ENCODE measurements around the gene PSRC1. TPM values are rescaled to one million over a fixed set of nuclear protein-coding genes. Genes with fewer than 3 reads are reported as not detected.

PSRC1 gene
- total and polyA plus RNA-seq, 2 experiments from 2014 or later, result 55.0 to 61.1 TPM

DNA sequence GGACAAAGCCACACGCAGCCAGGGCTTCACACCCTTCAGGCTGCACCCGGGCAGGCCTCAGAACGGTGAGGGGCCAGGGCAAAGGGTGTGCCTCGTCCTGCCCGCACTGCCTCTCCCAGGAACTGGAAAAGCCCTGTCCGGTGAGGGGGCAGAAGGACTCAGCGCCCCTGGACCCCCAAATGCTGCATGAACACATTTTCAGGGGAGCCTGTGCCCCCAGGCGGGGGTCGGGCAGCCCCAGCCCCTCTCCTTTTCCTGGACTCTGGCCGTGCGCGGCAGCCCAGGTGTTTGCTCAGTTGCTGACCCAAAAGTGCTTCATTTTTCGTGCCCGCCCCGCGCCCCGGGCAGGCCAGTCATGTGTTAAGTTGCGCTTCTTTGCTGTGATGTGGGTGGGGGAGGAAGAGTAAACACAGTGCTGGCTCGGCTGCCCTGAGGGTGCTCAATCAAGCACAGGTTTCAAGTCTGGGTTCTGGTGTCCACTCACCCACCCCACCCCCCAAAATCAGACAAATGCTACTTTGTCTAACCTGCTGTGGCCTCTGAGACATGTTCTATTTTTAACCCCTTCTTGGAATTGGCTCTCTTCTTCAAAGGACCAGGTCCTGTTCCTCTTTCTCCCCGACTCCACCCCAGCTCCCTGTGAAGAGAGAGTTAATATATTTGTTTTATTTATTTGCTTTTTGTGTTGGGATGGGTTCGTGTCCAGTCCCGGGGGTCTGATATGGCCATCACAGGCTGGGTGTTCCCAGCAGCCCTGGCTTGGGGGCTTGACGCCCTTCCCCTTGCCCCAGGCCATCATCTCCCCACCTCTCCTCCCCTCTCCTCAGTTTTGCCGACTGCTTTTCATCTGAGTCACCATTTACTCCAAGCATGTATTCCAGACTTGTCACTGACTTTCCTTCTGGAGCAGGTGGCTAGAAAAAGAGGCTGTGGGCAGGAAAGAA, 8.1 kb downstream of the PSRC1 start (continued):
- no peak for TF ChIP-seq JUNB (IDR thresholded peaks at IDR 0.05; ENCODE audit: unreplicated experiment)

DNA sequence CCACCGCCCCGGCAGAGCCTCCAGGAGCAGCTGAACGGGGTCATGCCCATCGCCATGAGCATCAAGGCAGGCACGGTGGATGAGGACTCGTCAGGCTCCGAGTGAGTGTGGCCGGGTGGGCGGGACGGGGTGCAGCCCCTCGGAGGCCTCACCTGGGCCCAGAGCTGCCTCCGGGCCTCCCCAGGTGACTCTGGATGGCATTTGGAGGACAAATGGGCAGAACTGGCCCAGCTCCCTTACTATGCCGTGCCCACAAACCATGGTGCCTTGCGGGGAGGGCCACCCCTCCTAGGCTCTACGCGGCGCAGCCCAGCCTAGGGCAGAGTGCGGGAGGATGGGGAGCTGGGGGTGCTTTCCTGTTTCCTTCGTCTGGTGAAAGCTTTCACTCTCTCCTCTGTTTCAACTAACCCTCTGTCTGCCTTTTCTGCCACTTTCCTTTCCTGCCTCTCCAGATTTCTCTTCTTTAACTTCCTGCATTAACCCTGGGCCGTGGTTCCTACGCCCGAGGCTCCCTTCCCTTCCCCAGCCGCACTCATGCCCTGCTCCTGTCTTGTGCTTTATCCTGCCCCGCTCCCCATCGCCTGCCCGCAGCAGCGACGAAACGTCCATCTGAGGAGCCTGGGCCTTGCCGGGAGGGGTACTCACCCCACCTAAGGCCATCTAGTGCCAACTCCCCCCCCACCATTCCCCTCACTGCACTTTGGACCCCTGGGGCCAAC, 9.2 kb downstream of the PSRC1 start:
- H3K27ac Mint-ChIP-seq, result no peak overlapping the region; the same call in 1 of the 2 replicates
- ATAC-seq (peak; percentile 11), DNase-seq (ENCODE audit: low spot score) (no peak)
- Histone ChIP-seq H3K9me2 (ENCODE audit: insufficient read depth) (no peaks in the 10 kb centered on the region), H3F3A (replicated peaks; ENCODE audit: low read depth) (peaks cover 16% of the 10 kb centered on the region), H3K79me2 (replicated peaks; ENCODE audit: insufficient read depth) (no peaks in the 10 kb centered on the region), H3K27me3 (ENCODE audit: insufficient read depth) (no peaks in the 10 kb centered on the region), H3K4me3 (no peak overlapping the region), H3K4me2 (0 out of 2 replicates have a peak overlapping the region, but pooled peaks have one; percentile 32), H3K4me1 (ENCODE audit: insufficient read depth) (peaks cover 16% of the 10 kb centered on the region), H3K36me3 (ENCODE audit: insufficient read depth) (no peaks in the 10 kb centered on the region), H3K27ac (ENCODE audit: low read depth) (peak overlapping the region; percentile 72; the same call in 1 of the 2 replicates), H2AFZ (no peak overlapping the region), H4K20me1 (replicated peaks; ENCODE audit: insufficient read depth) (no peaks in the 10 kb centered on the region)
- H3K36me3 Mint-ChIP-seq (ENCODE audit: low read depth), result peaks cover 27% of the 10 kb centered on the region
- peaks cover 14% of the 10 kb centered on the region for H3K27me3 Mint-ChIP-seq (ENCODE audit: insufficient read depth, low read depth, poor library complexity)
- no peaks in the 10 kb centered on the region; the same call in 2 of the 3 replicates for H3K9me3 Mint-ChIP-seq
- no peak overlapping the region for H3K4me3 Mint-ChIP-seq
- TF ChIP-seq ZNF331 (CRISPR knock-in tag; IDR thresholded peaks at IDR 0.05; ENCODE audit: low read depth) (no peak), STAT1 (IDR thresholded peaks at IDR 0.05; ENCODE audit: unreplicated experiment) (no peak), CREB1 (CRISPR knock-in tag; IDR thresholded peaks at IDR 0.05; ENCODE audit: low read depth) (no peak)
- TF ChIP-seq, protein P1, sequence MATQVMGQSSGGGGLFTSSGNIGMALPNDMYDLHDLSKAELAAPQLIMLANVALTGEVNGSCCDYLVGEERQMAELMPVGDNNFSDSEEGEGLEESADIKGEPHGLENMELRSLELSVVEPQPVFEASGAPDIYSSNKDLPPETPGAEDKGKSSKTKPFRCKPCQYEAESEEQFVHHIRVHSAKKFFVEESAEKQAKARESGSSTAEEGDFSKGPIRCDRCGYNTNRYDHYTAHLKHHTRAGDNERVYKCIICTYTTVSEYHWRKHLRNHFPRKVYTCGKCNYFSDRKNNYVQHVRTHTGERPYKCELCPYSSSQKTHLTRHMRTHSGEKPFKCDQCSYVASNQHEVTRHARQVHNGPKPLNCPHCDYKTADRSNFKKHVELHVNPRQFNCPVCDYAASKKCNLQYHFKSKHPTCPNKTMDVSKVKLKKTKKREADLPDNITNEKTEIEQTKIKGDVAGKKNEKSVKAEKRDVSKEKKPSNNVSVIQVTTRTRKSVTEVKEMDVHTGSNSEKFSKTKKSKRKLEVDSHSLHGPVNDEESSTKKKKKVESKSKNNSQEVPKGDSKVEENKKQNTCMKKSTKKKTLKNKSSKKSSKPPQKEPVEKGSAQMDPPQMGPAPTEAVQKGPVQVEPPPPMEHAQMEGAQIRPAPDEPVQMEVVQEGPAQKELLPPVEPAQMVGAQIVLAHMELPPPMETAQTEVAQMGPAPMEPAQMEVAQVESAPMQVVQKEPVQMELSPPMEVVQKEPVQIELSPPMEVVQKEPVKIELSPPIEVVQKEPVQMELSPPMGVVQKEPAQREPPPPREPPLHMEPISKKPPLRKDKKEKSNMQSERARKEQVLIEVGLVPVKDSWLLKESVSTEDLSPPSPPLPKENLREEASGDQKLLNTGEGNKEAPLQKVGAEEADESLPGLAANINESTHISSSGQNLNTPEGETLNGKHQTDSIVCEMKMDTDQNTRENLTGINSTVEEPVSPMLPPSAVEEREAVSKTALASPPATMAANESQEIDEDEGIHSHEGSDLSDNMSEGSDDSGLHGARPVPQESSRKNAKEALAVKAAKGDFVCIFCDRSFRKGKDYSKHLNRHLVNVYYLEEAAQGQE (IDR thresholded peaks at IDR 0.05; ENCODE audit: unreplicated experiment), result no peak
- peaks cover 26% of the 10 kb centered on the region for H3K4me1 Mint-ChIP-seq

DNA sequence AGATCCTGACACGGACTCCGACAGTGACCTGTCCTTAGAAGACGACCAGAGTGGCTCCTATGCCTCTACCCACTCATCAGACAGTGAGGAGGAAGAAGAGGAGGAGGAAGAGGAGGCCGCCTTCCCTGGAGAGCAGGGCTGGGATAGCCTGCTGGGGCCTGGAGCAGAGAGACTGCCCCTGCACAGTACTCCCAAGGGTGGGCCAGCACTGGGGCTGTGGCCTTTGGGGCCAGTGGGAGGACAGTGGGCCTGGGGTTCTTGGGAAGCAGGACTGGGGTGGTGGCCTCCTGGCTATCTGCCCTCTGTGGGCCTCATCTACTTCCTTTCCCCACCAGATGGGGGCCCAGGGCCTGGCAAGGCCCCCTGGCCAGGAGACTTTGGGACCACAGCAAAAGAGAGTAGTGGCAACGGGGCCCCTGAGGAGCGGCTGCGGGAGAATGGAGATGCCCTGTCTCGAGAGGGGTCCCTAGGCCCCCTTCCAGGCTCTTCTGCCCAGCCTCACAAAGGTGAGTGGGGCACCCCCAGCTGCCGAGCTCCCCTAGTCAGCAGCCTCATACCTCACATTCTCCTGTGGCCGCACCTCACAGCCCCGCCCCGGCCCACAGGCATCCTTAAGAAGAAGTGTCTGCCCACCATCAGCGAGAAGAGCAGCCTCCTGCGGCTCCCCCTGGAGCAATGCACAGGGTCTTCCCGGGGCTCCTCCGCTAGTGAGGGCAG, 10.0 kb downstream of the PSRC1 start:
- H2AFZ ChIP-seq, result no peak overlapping the region
- H3K27me3 ChIP-seq (ENCODE audit: insufficient read depth), result no peaks in the 10 kb centered on the region
- no peaks in the 10 kb centered on the region for H3K9me2 ChIP-seq (ENCODE audit: insufficient read depth)
- H3K27me3 Mint-ChIP-seq (ENCODE audit: insufficient read depth, low read depth, poor library complexity), result peaks cover 14% of the 10 kb centered on the region
- H4K20me1 ChIP-seq (replicated peaks; ENCODE audit: insufficient read depth), result no peaks in the 10 kb centered on the region
- H3K4me2 ChIP-seq, result no peak overlapping the region
- H3K4me3 ChIP-seq, result no peak overlapping the region
- peaks cover 22% of the 10 kb centered on the region for H3K36me3 Mint-ChIP-seq (ENCODE audit: low read depth)
- peaks cover 16% of the 10 kb centered on the region for H3K4me1 ChIP-seq (ENCODE audit: insufficient read depth)
- no peaks in the 10 kb centered on the region for H3K36me3 ChIP-seq (ENCODE audit: insufficient read depth)
- H3K27ac ChIP-seq (ENCODE audit: low read depth), result no peak overlapping the region
- H3K4me1 Mint-ChIP-seq, result peaks cover 26% of the 10 kb centered on the region
- H3K4me3 Mint-ChIP-seq, result no peak overlapping the region
- DNase-seq (ENCODE audit: low spot score) (no peak), ATAC-seq (no peak)
- H3F3A ChIP-seq (replicated peaks; ENCODE audit: low read depth), result peaks cover 9% of the 10 kb centered on the region; the same call in 1 of the 2 replicates
- H3K9me3 Mint-ChIP-seq, result no peaks in the 10 kb centered on the region; the same call in 2 of the 3 replicates
- no peak overlapping the region for H3K27ac Mint-ChIP-seq
- no peaks in the 10 kb centered on the region for H3K79me2 ChIP-seq (replicated peaks; ENCODE audit: insufficient read depth)
- TF ChIP-seq JUNB (IDR thresholded peaks at IDR 0.05; ENCODE audit: unreplicated experiment), result no peak
- TF ChIP-seq, protein P2, sequence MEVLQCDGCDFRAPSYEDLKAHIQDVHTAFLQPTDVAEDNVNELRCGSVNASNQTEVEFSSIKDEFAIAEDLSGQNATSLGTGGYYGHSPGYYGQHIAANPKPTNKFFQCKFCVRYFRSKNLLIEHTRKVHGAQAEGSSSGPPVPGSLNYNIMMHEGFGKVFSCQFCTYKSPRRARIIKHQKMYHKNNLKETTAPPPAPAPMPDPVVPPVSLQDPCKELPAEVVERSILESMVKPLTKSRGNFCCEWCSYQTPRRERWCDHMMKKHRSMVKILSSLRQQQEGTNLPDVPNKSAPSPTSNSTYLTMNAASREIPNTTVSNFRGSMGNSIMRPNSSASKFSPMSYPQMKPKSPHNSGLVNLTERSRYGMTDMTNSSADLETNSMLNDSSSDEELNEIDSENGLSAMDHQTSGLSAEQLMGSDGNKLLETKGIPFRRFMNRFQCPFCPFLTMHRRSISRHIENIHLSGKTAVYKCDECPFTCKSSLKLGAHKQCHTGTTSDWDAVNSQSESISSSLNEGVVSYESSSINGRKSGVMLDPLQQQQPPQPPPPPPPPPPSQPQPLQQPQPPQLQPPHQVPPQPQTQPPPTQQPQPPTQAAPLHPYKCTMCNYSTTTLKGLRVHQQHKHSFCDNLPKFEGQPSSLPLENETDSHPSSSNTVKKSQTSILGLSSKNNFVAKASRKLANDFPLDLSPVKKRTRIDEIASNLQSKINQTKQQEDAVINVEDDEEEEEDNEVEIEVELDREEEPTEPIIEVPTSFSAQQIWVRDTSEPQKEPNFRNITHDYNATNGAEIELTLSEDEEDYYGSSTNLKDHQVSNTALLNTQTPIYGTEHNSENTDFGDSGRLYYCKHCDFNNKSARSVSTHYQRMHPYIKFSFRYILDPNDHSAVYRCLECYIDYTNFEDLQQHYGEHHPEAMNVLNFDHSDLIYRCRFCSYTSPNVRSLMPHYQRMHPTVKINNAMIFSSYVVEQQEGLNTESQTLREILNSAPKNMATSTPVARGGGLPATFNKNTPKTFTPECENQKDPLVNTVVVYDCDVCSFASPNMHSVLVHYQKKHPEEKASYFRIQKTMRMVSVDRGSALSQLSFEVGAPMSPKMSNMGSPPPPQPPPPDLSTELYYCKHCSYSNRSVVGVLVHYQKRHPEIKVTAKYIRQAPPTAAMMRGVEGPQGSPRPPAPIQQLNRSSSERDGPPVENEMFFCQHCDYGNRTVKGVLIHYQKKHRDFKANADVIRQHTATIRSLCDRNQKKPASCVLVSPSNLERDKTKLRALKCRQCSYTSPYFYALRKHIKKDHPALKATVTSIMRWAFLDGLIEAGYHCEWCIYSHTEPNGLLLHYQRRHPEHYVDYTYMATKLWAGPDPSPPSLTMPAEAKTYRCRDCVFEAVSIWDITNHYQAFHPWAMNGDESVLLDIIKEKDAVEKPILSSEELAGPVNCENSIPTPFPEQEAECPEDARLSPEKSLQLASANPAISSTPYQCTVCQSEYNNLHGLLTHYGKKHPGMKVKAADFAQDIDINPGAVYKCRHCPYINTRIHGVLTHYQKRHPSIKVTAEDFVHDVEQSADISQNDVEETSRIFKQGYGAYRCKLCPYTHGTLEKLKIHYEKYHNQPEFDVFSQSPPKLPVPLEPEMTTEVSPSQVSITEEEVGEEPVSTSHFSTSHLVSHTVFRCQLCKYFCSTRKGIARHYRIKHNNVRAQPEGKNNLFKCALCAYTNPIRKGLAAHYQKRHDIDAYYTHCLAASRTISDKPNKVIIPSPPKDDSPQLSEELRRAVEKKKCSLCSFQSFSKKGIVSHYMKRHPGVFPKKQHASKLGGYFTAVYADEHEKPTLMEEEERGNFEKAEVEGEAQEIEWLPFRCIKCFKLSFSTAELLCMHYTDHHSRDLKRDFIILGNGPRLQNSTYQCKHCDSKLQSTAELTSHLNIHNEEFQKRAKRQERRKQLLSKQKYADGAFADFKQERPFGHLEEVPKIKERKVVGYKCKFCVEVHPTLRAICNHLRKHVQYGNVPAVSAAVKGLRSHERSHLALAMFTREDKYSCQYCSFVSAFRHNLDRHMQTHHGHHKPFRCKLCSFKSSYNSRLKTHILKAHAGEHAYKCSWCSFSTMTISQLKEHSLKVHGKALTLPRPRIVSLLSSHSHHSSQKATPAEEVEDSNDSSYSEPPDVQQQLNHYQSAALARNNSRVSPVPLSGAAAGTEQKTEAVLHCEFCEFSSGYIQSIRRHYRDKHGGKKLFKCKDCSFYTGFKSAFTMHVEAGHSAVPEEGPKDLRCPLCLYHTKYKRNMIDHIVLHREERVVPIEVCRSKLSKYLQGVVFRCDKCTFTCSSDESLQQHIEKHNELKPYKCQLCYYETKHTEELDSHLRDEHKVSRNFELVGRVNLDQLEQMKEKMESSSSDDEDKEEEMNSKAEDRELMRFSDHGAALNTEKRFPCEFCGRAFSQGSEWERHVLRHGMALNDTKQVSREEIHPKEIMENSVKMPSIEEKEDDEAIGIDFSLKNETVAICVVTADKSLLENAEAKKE (CRISPR knock-in tag; IDR thresholded peaks at IDR 0.05), result no peak

All from GM23338 (cell line).